Smooth muscle cell (in vitro differentiated cells): ENCODE data around the gene MRI1. TPM values are rescaled to one million over a fixed set of nuclear protein-coding genes. Genes with fewer than 3 reads are reported as not detected.

Source experiments
- DNase-seq: peaks from one replicate; lab custom pipeline; 2025; ENCODE audit not compliant: unreplicated experiment; lab: John Stamatoyannopoulos, UW
- H2AFZ ChIP-seq: fragments of 200-600 bp; sonication (generic); 2 replicates; pipeline ENCODE4 v1.6.0; 2016; ENCODE audit warnings: antibody characterized with exemption, low read depth, mild to moderate bottlenecking
- H3F3A ChIP-seq: fragments of 200-600 bp; sonication (generic); 2 replicates; pipeline ENCODE4 v1.6.0; 2017; ENCODE audit warnings: antibody characterized with exemption, low read depth
- H3K27ac ChIP-seq: fragments of 200-600 bp; sonication (generic); 2 replicates; pipeline ENCODE4 v1.5.1; 2016; ENCODE audit warnings: low read depth, mild to moderate bottlenecking
- H3K27me3 ChIP-seq: fragments of 200-600 bp; sonication (generic); 2 replicates; pipeline ENCODE4 v1.6.1; 2016; ENCODE audit warnings: low read depth, mild to moderate bottlenecking
- H3K36me3 ChIP-seq: fragments of 200-600 bp; sonication (generic); 2 replicates; pipeline ENCODE4 v1.5.1; 2016; ENCODE audit warnings: low read depth
- H3K4me1 ChIP-seq: fragments of 200-600 bp; sonication (generic); 2 replicates; pipeline ENCODE4 v1.5.1; 2016; ENCODE audit warnings: low read depth
- H3K4me2 ChIP-seq: fragments of 200-600 bp; sonication (generic); 2 replicates; pipeline ENCODE4 v1.6.0; 2016; ENCODE audit warnings: mild to moderate bottlenecking
- H3K4me3 ChIP-seq: fragments of 200-600 bp; sonication (generic); 2 replicates; pipeline ENCODE4 v1.5.1; 2016; ENCODE audit warnings: mild to moderate bottlenecking
- H3K79me2 ChIP-seq: fragments of 200-600 bp; sonication (generic); 2 replicates; pipeline ENCODE4 v1.6.0; 2016; ENCODE audit warnings: low read depth, mild to moderate bottlenecking
- H3K9ac ChIP-seq: fragments of 200-600 bp; sonication (generic); 2 replicates; pipeline ENCODE4 v1.6.0; 2016; ENCODE audit warnings: low read depth
- H3K9me3 ChIP-seq: fragments of 200-600 bp; sonication (generic); replicated peaks from 2 replicates; pipeline ENCODE4 v1.5.1; 2016; ENCODE audit warnings: low read depth
- H4K20me1 ChIP-seq: fragments of 200-600 bp; sonication (generic); 2 replicates; pipeline ENCODE4 v1.6.0; 2016; ENCODE audit warnings: low read depth
- WGBS: methylation state at CpG from one replicate; pipeline ENCODE4 v1.1.7; 2016; ENCODE audit warnings: low lambda C conversion rate; 5-methylcytosine and 5-hydroxymethylcytosine counted together
- polyA plus RNA-seq: library from polyadenylated mRNA; unstranded; fragments of >200 nt; fragmentation: Nextera tagmentation; extraction: Ambion mirVana; gene quantifications from 2 replicates; pipeline ENCODE4 v1.2.1, GENCODE V29; 2016
- total RNA-seq: library from RNA; depleted of rRNA; stranded (reverse); fragments of >200 nt; gene quantifications from 2 replicates; pipeline ENCODE4 v1.2.3, GENCODE V29; 2014
- TF ChIP-seq, protein P1 (sequence below): fragments of 200-600 bp; sonication (generic); IDR thresholded peaks from 2 replicates; pipeline ENCODE4 v1.5.1; 2017; ENCODE audit warnings: borderline replicate concordance, mild to moderate bottlenecking, antibody characterized with exemption; ENCODE audit not compliant: insufficient read depth, poor library complexity, severe bottlenecking

MRI1 gene
- total and polyA plus RNA-seq, 2 experiments from 2014 or later, result 11.7 to 17.3 TPM

DNA sequence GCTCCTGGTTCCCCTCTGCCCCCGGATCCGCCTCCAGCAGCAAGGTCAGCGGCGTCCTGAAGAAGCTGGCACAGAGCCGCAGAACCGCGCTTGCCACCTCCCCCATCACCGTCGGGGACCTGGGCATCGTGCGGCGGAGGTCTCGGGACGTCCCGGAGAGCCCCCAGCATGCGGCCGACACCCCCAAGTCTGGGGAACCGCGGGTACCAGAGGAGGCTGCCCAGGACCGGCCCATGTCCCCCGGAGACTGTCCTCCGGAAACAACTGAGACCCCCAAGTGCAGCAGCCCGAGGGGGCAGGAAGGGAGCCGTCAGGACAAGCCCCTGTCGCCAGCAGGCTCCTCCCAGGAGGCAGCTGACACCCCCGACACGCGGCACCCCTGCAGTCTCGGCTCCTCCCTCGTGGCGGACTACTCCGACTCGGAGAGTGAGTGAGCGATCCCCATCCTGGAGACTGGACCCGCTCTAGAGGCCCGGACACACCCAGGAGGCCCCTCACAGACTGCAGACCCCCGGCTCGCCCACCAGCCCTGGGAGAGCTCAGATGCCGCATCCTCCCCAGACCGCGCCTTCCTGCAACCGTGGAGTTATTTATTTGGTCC lies 1.6 kb upstream of the MRI1 start:
- Histone ChIP-seq H3K4me2 (no peak overlapping the region), H3K4me3 (no peak overlapping the region), H3K27me3 (no peaks in the 10 kb centered on the region), H2AFZ (no peak overlapping the region), H3K9ac (no peak overlapping the region), H3K27ac (no peak overlapping the region), H3K36me3 (no peaks in the 10 kb centered on the region), H3K79me2 (no peaks in the 10 kb centered on the region), H4K20me1 (no peaks in the 10 kb centered on the region), H3F3A (no peaks in the 10 kb centered on the region), H3K4me1 (no peaks in the 10 kb centered on the region), H3K9me3 (no peaks in the 10 kb centered on the region)
- whole genome bisulfite sequencing, result 95% methylated on average over 42 of the region's 42 CpGs
- TF ChIP-seq, protein P1, sequence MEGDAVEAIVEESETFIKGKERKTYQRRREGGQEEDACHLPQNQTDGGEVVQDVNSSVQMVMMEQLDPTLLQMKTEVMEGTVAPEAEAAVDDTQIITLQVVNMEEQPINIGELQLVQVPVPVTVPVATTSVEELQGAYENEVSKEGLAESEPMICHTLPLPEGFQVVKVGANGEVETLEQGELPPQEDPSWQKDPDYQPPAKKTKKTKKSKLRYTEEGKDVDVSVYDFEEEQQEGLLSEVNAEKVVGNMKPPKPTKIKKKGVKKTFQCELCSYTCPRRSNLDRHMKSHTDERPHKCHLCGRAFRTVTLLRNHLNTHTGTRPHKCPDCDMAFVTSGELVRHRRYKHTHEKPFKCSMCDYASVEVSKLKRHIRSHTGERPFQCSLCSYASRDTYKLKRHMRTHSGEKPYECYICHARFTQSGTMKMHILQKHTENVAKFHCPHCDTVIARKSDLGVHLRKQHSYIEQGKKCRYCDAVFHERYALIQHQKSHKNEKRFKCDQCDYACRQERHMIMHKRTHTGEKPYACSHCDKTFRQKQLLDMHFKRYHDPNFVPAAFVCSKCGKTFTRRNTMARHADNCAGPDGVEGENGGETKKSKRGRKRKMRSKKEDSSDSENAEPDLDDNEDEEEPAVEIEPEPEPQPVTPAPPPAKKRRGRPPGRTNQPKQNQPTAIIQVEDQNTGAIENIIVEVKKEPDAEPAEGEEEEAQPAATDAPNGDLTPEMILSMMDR, result no peak
- DNase-seq, result no peak

DNA sequence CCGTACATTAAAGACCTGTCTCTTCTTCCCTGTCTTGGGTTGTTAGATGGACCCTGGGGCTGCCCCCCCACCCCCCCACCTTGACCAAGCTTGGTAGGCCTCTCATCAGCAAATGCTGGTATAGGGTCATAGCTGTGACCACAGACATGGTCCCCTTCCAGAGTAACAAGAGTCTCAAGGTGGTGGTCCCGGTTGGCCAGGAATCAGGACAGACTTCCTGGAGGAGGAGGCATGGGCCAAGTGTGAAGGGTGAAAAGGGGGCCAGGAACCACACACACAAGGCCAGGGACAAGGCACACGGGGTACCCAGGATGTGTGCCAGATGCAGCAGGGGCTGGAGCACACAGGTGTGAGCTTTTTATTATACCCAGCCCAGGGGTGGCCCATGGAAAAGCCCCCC lies 1.1 kb upstream of the MRI1 start:
- no peaks in the 10 kb centered on the region for H3K79me2 ChIP-seq
- H3K4me3 ChIP-seq, result no peak overlapping the region
- H3K4me2 ChIP-seq, result no peak overlapping the region
- H3K27me3 ChIP-seq, result no peaks in the 10 kb centered on the region
- no peaks in the 10 kb centered on the region for H3K36me3 ChIP-seq
- H2AFZ ChIP-seq, result no peak overlapping the region
- TF ChIP-seq, protein P1, result no peak
- H3F3A ChIP-seq, result no peaks in the 10 kb centered on the region
- 97% methylated on average over 3 of the region's 3 CpGs for WGBS
- H3K9ac ChIP-seq, result no peak overlapping the region
- H4K20me1 ChIP-seq, result no peaks in the 10 kb centered on the region
- no peak for DNase-seq
- no peaks in the 10 kb centered on the region for H3K9me3 ChIP-seq
- H3K4me1 ChIP-seq, result no peaks in the 10 kb centered on the region
- H3K27ac ChIP-seq, result no peak overlapping the region

DNA sequence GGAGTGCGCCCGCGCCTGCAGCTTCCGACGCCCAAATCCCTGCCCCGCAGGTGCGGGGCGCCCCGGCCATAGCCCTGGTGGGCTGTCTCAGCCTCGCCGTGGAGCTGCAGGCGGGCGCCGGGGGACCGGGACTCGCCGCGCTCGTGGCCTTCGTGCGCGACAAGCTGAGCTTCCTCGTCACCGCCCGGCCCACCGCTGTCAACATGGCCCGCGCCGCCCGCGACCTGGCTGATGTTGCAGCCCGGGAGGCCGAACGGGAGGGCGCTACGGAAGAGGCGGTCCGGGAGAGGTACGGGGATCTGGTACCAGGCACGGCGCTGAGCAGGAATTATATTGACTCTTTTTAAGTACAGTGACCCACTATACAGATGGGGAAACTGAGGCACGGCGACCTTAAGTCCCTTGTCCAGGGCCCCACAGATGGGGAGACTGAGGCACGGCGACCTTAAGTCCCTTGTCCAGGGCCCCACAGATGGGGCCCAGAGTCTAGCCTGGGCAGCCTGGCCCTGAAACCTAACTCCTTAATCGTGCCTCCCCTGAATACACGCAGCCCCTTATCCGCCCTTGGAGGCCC lies 586 bp downstream of the MRI1 start:
- H3K36me3 ChIP-seq, result no peaks in the 10 kb centered on the region
- H3K9ac ChIP-seq, result peak overlapping the region; percentile 39
- H2AFZ ChIP-seq, result peak overlapping the region; percentile 66
- WGBS, result 4% methylated on average over 43 of the region's 48 CpGs
- H3K27me3 ChIP-seq, result no peaks in the 10 kb centered on the region
- H3K4me2 ChIP-seq, result peak overlapping the region; percentile 93
- no peaks in the 10 kb centered on the region for H3K4me1 ChIP-seq
- peak overlapping the region; percentile 73 for H3K4me3 ChIP-seq
- TF ChIP-seq, protein P1, result no peak
- H4K20me1 ChIP-seq, result no peaks in the 10 kb centered on the region
- H3K9me3 ChIP-seq, result no peaks in the 10 kb centered on the region
- H3F3A ChIP-seq, result no peaks in the 10 kb centered on the region
- DNase-seq, result peak; percentile 7
- H3K79me2 ChIP-seq, result no peaks in the 10 kb centered on the region
- no peak overlapping the region for H3K27ac ChIP-seq

DNA sequence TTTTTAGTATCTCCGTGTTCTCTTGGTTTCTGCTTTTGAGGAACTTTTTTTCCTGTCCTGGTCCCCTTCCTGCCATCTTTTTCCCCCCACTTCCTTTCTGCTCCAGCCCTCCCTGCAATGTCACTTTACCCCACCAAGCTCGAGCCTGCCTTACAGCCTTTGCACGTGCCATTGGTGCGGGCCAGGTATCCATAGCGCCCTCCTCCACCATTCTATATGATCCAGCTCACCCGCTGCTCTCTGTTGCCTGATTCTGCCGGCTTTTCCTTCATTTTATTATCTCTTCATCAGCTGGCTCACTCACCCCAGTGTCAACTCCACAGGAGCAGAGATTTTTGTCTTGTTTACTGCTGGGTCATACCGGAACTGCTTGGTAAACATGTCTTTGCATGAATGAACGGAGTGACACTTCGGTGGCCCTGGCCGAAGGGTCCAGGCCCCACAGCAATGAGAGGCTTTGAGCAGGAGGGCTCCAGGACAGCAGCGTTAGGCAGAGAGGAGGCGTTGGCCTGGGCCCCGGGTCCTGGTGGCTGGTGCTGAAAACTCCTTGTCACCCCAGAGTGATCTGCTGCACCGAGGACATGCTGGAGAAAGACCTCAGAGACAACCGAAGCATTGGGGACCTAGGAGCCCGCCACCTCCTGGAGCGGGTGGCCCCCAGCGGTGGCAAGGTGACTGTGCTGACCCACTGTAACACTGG lies 1.2 kb downstream of the MRI1 start:
- Histone ChIP-seq H3K4me3 (peak overlapping the region; percentile 73), H3K79me2 (no peaks in the 10 kb centered on the region), H3K27ac (no peak overlapping the region), H3F3A (no peaks in the 10 kb centered on the region), H3K36me3 (peaks cover 2% of the 10 kb centered on the region), H3K9ac (peak overlapping the region; percentile 39), H4K20me1 (no peaks in the 10 kb centered on the region), H3K4me1 (no peaks in the 10 kb centered on the region), H3K4me2 (peak overlapping the region; percentile 93), H2AFZ (no peak overlapping the region), H3K27me3 (no peaks in the 10 kb centered on the region), H3K9me3 (no peaks in the 10 kb centered on the region)
- TF ChIP-seq, protein P1, result no peak
- 60% methylated on average over 19 of the region's 19 CpGs for WGBS
- no peak for DNase-seq
